ENCODE results near the gene ELMOD2.
A peak's percentile ranks its signal among the peaks of the same experiment; 100 is the strongest.
"Not testable (repeated sequence)": the region's sequence is repeated elsewhere in the genome, so short reads cannot be mapped to it uniquely, and the experiment has no call there.

Gene ELMOD2

GRCh38 chr4:140523857-140524742 is at the start of gene ELMOD2:
TSS of gene ELMOD2 (plus strand) at chr4:140524168. CDS start at chr4:140525429, 1,261 bp downstream.
- DNase-seq = peak; percentile 97

GRCh38 chr4:140483445-140483844 is 40.5 kb upstream of the ELMOD2 start:
- no peak for DNase-seq

- no peak for DNase-seq
These were observed 38.0 kb upstream of the ELMOD2 start for GRCh38 chr4:140485939-140486338.

- DNase-seq = no peak
These were observed 26.6 kb upstream of the ELMOD2 start for GRCh38 chr4:140497405-140497746.

- no peak for DNase-seq
These were observed 26.0 kb upstream of the ELMOD2 start, which contains the start of gene MGAT4D for GRCh38 chr4:140497747-140498636. TSS of gene MGAT4D (minus strand) at chr4:140498293. CDS start at chr4:140498222, 71 bp downstream.

GRCh38 chr4:140499391-140499790 is 24.6 kb upstream of the ELMOD2 start:
- DNase-seq = no peak

- no peak for DNase-seq
These were observed 19.7 kb upstream of the ELMOD2 start for GRCh38 chr4:140504261-140504660.

GRCh38 chr4:140513765-140514164 is 10.2 kb upstream of the ELMOD2 start:
- not testable (repeated sequence) for DNase-seq

GRCh38 chr4:140515423-140515822 is 8.5 kb upstream of the ELMOD2 start:
- no peak for DNase-seq

GRCh38 chr4:140523370-140523856 is 555 bp upstream of the ELMOD2 start:
- no peak for DNase-seq

GRCh38 chr4:140529434-140529833 is 5.5 kb downstream of the ELMOD2 start:
- DNase-seq = no peak

GRCh38 chr4:140533951-140534480 is 10.0 kb downstream of the ELMOD2 start:
- peak; percentile 38 for DNase-seq

GRCh38 chr4:140556372-140557085 is 32.6 kb downstream of the ELMOD2 start:
- DNase-seq = no peak

- no peak for DNase-seq
These were observed 34.0 kb downstream of the ELMOD2 start for GRCh38 chr4:140557831-140558435.

GRCh38 chr4:140559696-140560095 is 35.7 kb downstream of the ELMOD2 start:
- no peak for DNase-seq

- DNase-seq = peak; percentile 13
These were observed 44.7 kb downstream of the ELMOD2 start, which contains the start of gene UCP1 for GRCh38 chr4:140568507-140569306. TSS of gene UCP1 (minus strand) at chr4:140568961. CDS start at chr4:140568729, 232 bp downstream.

- DNase-seq = no peak
These were observed 45.3 kb downstream of the ELMOD2 start for GRCh38 chr4:140569307-140569638.

GRCh38 chr4:140571620-140572019 is 47.7 kb downstream of the ELMOD2 start:
- DNase-seq = no peak

- DNase-seq = no peak
These were observed 51.5 kb downstream of the ELMOD2 start for GRCh38 chr4:140575489-140575888.

GRCh38 chr4:140579278-140579677 is 55.3 kb downstream of the ELMOD2 start:
- DNase-seq = no peak

- no peak for DNase-seq
These were observed 57.1 kb downstream of the ELMOD2 start for GRCh38 chr4:140581078-140581477.

Data from EL (cell line).